ENCODE data around the gene STX3. TPM values are rescaled to one million over a fixed set of nuclear protein-coding genes. Genes with fewer than 3 reads are reported as not detected.

Gene STX3
- total RNA-seq, 4 donors from 2014 or later = 23.5 to 39.4 (median 33.4) TPM

- intact Hi-C loops (cut with DNase I; ENCODE audit: low total_unique reads) = no loop called here
- TF ChIP-seq POLR2A (IDR thresholded peaks at IDR 0.05) (no peak), CTCF (IDR thresholded peaks at IDR 0.05) (no peak)
- DNase-seq (ENCODE audit: low spot score in 2 of 2) = no peak
- WGBS, 2 donors = 78 to 80% methylated on average over 5 of the region's 5 CpGs
- no peak overlapping the region for H3K4me3 ChIP-seq (ENCODE audit: low read depth, poor library complexity, severe bottlenecking)
Measured at GRCh38 chr11:59773083-59773440, 17.9 kb downstream of the STX3 start.

GRCh38 chr11:59776210-59777066 is 21.3 kb downstream of the STX3 start:
- DNase-seq (ENCODE audit: low spot score in 2 of 2) = no peak
- no peak overlapping the region for H3K4me3 ChIP-seq (ENCODE audit: low read depth, poor library complexity, severe bottlenecking)
- WGBS, 2 donors = 69 to 72% methylated on average over 5 of the region's 5 CpGs
- no peak for TF ChIP-seq POLR2A (IDR thresholded peaks at IDR 0.05)
- TF ChIP-seq CTCF (IDR thresholded peaks at IDR 0.05) = no peak
- intact Hi-C loops (cut with DNase I; ENCODE audit: low total_unique reads) = no loop called here

- TF ChIP-seq POLR2A (IDR thresholded peaks at IDR 0.05) (no peak), CTCF (IDR thresholded peaks at IDR 0.05) (no peak)
- DNase-seq (ENCODE audit: low spot score in 2 of 2) = no peak
- WGBS, 2 donors = 90 to 91% methylated on average over 5 of the region's 5 CpGs
- intact Hi-C loops (cut with DNase I; ENCODE audit: low total_unique reads) = no loop called here
- H3K4me3 ChIP-seq (ENCODE audit: low read depth, poor library complexity, severe bottlenecking) = no peak overlapping the region
Measured at GRCh38 chr11:59777104-59777503, 21.9 kb downstream of the STX3 start.

- intact Hi-C loops (cut with DNase I; ENCODE audit: low total_unique reads) = no loop called here
- DNase-seq (ENCODE audit: low spot score in 2 of 2) = no peak
- H3K4me3 ChIP-seq (ENCODE audit: low read depth, poor library complexity, severe bottlenecking) = no peak overlapping the region
- no peak for TF ChIP-seq POLR2A (IDR thresholded peaks at IDR 0.05)
- TF ChIP-seq CTCF (IDR thresholded peaks at IDR 0.05) = no peak
- 85 to 96% methylated on average over 2 of the region's 2 CpGs for WGBS, 2 donors
Measured at GRCh38 chr11:59778122-59778521, 22.9 kb downstream of the STX3 start.

- no peak for DNase-seq (ENCODE audit: low spot score in 2 of 2)
- no peak for TF ChIP-seq POLR2A (IDR thresholded peaks at IDR 0.05)
- intact Hi-C loops (cut with DNase I; ENCODE audit: low total_unique reads) = no loop called here
- no peak overlapping the region for H3K4me3 ChIP-seq (ENCODE audit: low read depth, poor library complexity, severe bottlenecking)
- WGBS, 2 donors = 22 to 37% methylated on average over 1 of the region's 1 CpG
Measured at GRCh38 chr11:59779487-59779886, 24.3 kb downstream of the STX3 start.

- no peak overlapping the region for H3K4me3 ChIP-seq (ENCODE audit: low read depth, poor library complexity, severe bottlenecking)
- no peak for DNase-seq (ENCODE audit: low spot score in 2 of 2)
- intact Hi-C loops (cut with DNase I; ENCODE audit: low total_unique reads) = no loop called here
- WGBS, 2 donors = 76 to 81% methylated on average over 2 of the region's 2 CpGs
- no peak for TF ChIP-seq CTCF (IDR thresholded peaks at IDR 0.05)
- no peak for TF ChIP-seq POLR2A (IDR thresholded peaks at IDR 0.05)
Measured at GRCh38 chr11:59782080-59782479, 26.9 kb downstream of the STX3 start.
